ENCODE results near the gene TCF4.

DNA sequence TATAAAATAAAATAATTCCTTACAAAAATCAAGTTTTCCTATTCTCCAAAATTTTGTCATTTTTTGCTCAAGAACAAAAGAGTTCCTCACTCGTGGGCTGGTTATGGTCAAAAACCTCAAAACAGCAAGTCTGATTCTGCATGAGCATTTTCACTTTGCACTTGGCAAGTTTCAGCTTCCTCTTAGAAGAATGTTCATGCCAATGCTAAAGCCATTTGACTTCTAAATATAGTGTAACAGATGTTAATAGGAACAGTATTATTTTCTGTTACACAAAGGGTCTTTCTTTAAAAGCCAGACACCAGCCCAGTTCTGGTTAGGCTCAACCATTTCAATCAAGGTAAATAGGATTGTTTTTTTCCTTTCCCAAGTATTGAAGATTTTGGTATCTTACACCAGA is 367.5 kb downstream of the TCF4 start:
- TF ChIP-seq, protein P1, sequence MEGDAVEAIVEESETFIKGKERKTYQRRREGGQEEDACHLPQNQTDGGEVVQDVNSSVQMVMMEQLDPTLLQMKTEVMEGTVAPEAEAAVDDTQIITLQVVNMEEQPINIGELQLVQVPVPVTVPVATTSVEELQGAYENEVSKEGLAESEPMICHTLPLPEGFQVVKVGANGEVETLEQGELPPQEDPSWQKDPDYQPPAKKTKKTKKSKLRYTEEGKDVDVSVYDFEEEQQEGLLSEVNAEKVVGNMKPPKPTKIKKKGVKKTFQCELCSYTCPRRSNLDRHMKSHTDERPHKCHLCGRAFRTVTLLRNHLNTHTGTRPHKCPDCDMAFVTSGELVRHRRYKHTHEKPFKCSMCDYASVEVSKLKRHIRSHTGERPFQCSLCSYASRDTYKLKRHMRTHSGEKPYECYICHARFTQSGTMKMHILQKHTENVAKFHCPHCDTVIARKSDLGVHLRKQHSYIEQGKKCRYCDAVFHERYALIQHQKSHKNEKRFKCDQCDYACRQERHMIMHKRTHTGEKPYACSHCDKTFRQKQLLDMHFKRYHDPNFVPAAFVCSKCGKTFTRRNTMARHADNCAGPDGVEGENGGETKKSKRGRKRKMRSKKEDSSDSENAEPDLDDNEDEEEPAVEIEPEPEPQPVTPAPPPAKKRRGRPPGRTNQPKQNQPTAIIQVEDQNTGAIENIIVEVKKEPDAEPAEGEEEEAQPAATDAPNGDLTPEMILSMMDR (IDR thresholded peaks at IDR 0.05; ENCODE audit: low read length) = no peak
- TF ChIP-seq EZH2phosphoT487 (IDR thresholded peaks at IDR 0.05; ENCODE audit: low read length) = no peak
